ENCODE results near the gene TBC1D24. TPM values are rescaled to one million over a fixed set of nuclear protein-coding genes. Genes with fewer than 3 reads are reported as not detected.

The TBC1D24 gene
- total RNA-seq, 1 experiment from 2014 or later: 18.0 TPM

- DNase-seq (ENCODE audit: low spot score): no peak
These were observed 24.5 kb downstream of the TBC1D24 start for GRCh38 chr16:2499454-2499853.

GRCh38 chr16:2499890-2500429 lies 25.0 kb downstream of the TBC1D24 start:
- no peak for DNase-seq (ENCODE audit: low spot score)

GRCh38 chr16:2500430-2500917 lies 25.5 kb downstream of the TBC1D24 start:
- no peak for DNase-seq (ENCODE audit: low spot score)

- peak; percentile 75 for DNase-seq (ENCODE audit: low spot score)
These were observed 26.2 kb downstream of the TBC1D24 start for GRCh38 chr16:2500918-2501750.

- no peak for DNase-seq (ENCODE audit: low spot score)
These were observed 27.3 kb downstream of the TBC1D24 start for GRCh38 chr16:2501946-2502895.

GRCh38 chr16:2505695-2506094 lies 30.8 kb downstream of the TBC1D24 start:
- DNase-seq (ENCODE audit: low spot score): no peak

GRCh38 chr16:2507052-2507659 lies 32.2 kb downstream of the TBC1D24 start:
- DNase-seq (ENCODE audit: low spot score): no peak

- DNase-seq (ENCODE audit: low spot score): no peak
These were observed 32.7 kb downstream of the TBC1D24 start for GRCh38 chr16:2507665-2508064.

- no peak for DNase-seq (ENCODE audit: low spot score)
These were observed 33.9 kb downstream of the TBC1D24 start for GRCh38 chr16:2508722-2509400.

GRCh38 chr16:2511128-2511800 lies 36.3 kb downstream of the TBC1D24 start:
- no peak for DNase-seq (ENCODE audit: low spot score)

GRCh38 chr16:2511996-2512734 lies 37.2 kb downstream of the TBC1D24 start:
- DNase-seq (ENCODE audit: low spot score): no peak

- DNase-seq (ENCODE audit: low spot score): no peak
These were observed 37.9 kb downstream of the TBC1D24 start for GRCh38 chr16:2512735-2513404.

- peak; percentile 79 for DNase-seq (ENCODE audit: low spot score)
These were observed 38.7 kb downstream of the TBC1D24 start, which contains the start of gene ATP6V0C for GRCh38 chr16:2513405-2514332. TSS of gene ATP6V0C (plus strand) at chr16:2513952. CDS start at chr16:2514104, 152 bp downstream.

GRCh38 chr16:2514333-2515179 lies 39.6 kb downstream of the TBC1D24 start:
- DNase-seq (ENCODE audit: low spot score): no peak

GRCh38 chr16:2515180-2515851 lies 40.4 kb downstream of the TBC1D24 start:
- DNase-seq (ENCODE audit: low spot score): no peak
